ENCODE results near the gene TRMU. TPM values are rescaled to one million over a fixed set of nuclear protein-coding genes. Genes with fewer than 3 reads are reported as not detected.
A peak's percentile ranks its signal among the peaks of the same experiment; 100 is the strongest.

Gene TRMU
- total RNA-seq, 2 donors from 2014 or later, result 79.7 to 84.5 TPM

GRCh38 chr22:46366327-46366731 is 30.8 kb downstream of the TRMU start:
- no peaks in the 10 kb centered on the region for H3K9me3 ChIP-seq (ENCODE audit: control insufficient read depth, low read length)
- no peak overlapping the region for H3K4me3 ChIP-seq (ENCODE audit: low read length)
- H3K9ac ChIP-seq (ENCODE audit: extremely low read depth, low read length, poor library complexity, severe bottlenecking), result no peak overlapping the region
- WGBS, 2 experiments (ENCODE audit: insufficient coverage in 1 of 2, insufficient read length in 1 of 2), result 84 to 92% methylated on average over 11 to 19 of the region's 19 CpGs
- H3K27me3 ChIP-seq (ENCODE audit: control insufficient read depth, insufficient read depth, low read length, poor library complexity, severe bottlenecking), result no peaks in the 10 kb centered on the region
- peaks cover 7% of the 10 kb centered on the region for H3K4me1 Mint-ChIP-seq
- H3K27ac Mint-ChIP-seq, result no peak overlapping the region
- H3K36me3 Mint-ChIP-seq (ENCODE audit: low read depth), result peaks cover 4% of the 10 kb centered on the region
- H3K27me3 Mint-ChIP-seq (ENCODE audit: insufficient read depth), result no peaks in the 10 kb centered on the region
- peaks cover 4% of the 10 kb centered on the region for H3K4me1 ChIP-seq (ENCODE audit: control insufficient read depth, insufficient read depth, low read length)
- no peak for DNase-seq
- H3K4me3 Mint-ChIP-seq, result no peak overlapping the region
- TF ChIP-seq CTCF (conservative IDR thresholded peaks at IDR 0.05), result no peak
- no peak overlapping the region for H3K27ac ChIP-seq (ENCODE audit: low read depth, low read length)
- peaks cover 6% of the 10 kb centered on the region for H3K36me3 ChIP-seq (ENCODE audit: control insufficient read depth, insufficient read depth, low read length)
- no peaks in the 10 kb centered on the region for H3K9me3 Mint-ChIP-seq

- H3K27ac Mint-ChIP-seq, result no peak overlapping the region
- no peaks in the 10 kb centered on the region for H3K27me3 Mint-ChIP-seq (ENCODE audit: insufficient read depth)
- no peak for DNase-seq
- no peaks in the 10 kb centered on the region for H3K36me3 ChIP-seq (ENCODE audit: control insufficient read depth, insufficient read depth, low read length)
- no peaks in the 10 kb centered on the region for H3K9me3 Mint-ChIP-seq
- H3K9ac ChIP-seq (ENCODE audit: extremely low read depth, low read length, poor library complexity, severe bottlenecking), result no peak overlapping the region
- H3K27ac ChIP-seq (ENCODE audit: low read depth, low read length), result no peak overlapping the region
- H3K4me1 ChIP-seq (ENCODE audit: control insufficient read depth, insufficient read depth, low read length), result peaks cover 4% of the 10 kb centered on the region
- no peaks in the 10 kb centered on the region for H3K9me3 ChIP-seq (ENCODE audit: control insufficient read depth, low read length)
- no peak overlapping the region for H3K4me3 Mint-ChIP-seq
- H3K36me3 Mint-ChIP-seq (ENCODE audit: low read depth), result peaks cover 4% of the 10 kb centered on the region
- WGBS, 2 experiments (ENCODE audit: insufficient coverage in 1 of 2, insufficient read length in 1 of 2), result 74 to 86% methylated on average over 15 to 45 of the region's 45 CpGs
- H3K4me3 ChIP-seq (ENCODE audit: low read length), result no peak overlapping the region
- H3K4me1 Mint-ChIP-seq, result peaks cover 7% of the 10 kb centered on the region
- H3K27me3 ChIP-seq (ENCODE audit: control insufficient read depth, insufficient read depth, low read length, poor library complexity, severe bottlenecking), result no peaks in the 10 kb centered on the region
- no peak for TF ChIP-seq CTCF (conservative IDR thresholded peaks at IDR 0.05)
Measured at GRCh38 chr22:46366801-46367706, 31.5 kb downstream of the TRMU start.

GRCh38 chr22:46367707-46368191 is 32.2 kb downstream of the TRMU start:
- no peaks in the 10 kb centered on the region for H3K9me3 ChIP-seq (ENCODE audit: control insufficient read depth, low read length)
- Mint-ChIP-seq H3K9me3 (no peaks in the 10 kb centered on the region), H3K4me3 (no peak overlapping the region), H3K27ac (no peak overlapping the region), H3K4me1 (peaks cover 7% of the 10 kb centered on the region), H3K27me3 (ENCODE audit: insufficient read depth) (no peaks in the 10 kb centered on the region), H3K36me3 (ENCODE audit: low read depth) (peaks cover 7% of the 10 kb centered on the region)
- H3K4me3 ChIP-seq (ENCODE audit: low read length), result no peak overlapping the region
- peak; percentile 97 for TF ChIP-seq CTCF (conservative IDR thresholded peaks at IDR 0.05)
- H3K27me3 ChIP-seq (ENCODE audit: control insufficient read depth, insufficient read depth, low read length, poor library complexity, severe bottlenecking), result no peaks in the 10 kb centered on the region
- WGBS, 2 experiments (ENCODE audit: insufficient coverage in 1 of 2, insufficient read length in 1 of 2), result 41 to 63% methylated on average over 9 to 18 of the region's 19 CpGs
- H3K27ac ChIP-seq (ENCODE audit: low read depth, low read length), result no peak overlapping the region
- H3K9ac ChIP-seq (ENCODE audit: extremely low read depth, low read length, poor library complexity, severe bottlenecking), result no peak overlapping the region
- H3K4me1 ChIP-seq (ENCODE audit: control insufficient read depth, insufficient read depth, low read length), result peaks cover 4% of the 10 kb centered on the region
- no peaks in the 10 kb centered on the region for H3K36me3 ChIP-seq (ENCODE audit: control insufficient read depth, insufficient read depth, low read length)
- peak; percentile 97 for DNase-seq
